ENCODE data around the gene NDRG2.

The NDRG2 gene

GRCh38 chr14:20976291-20976690, 48.6 kb downstream of the NDRG2 start:
- no peak for TF ChIP-seq POLR2A (IDR thresholded peaks at IDR 0.05; ENCODE audit: extremely low read depth, insufficient read length)
- no peak for TF ChIP-seq MAX (IDR thresholded peaks at IDR 0.05; ENCODE audit: low read depth, low read length)
- TF ChIP-seq, protein P1, sequence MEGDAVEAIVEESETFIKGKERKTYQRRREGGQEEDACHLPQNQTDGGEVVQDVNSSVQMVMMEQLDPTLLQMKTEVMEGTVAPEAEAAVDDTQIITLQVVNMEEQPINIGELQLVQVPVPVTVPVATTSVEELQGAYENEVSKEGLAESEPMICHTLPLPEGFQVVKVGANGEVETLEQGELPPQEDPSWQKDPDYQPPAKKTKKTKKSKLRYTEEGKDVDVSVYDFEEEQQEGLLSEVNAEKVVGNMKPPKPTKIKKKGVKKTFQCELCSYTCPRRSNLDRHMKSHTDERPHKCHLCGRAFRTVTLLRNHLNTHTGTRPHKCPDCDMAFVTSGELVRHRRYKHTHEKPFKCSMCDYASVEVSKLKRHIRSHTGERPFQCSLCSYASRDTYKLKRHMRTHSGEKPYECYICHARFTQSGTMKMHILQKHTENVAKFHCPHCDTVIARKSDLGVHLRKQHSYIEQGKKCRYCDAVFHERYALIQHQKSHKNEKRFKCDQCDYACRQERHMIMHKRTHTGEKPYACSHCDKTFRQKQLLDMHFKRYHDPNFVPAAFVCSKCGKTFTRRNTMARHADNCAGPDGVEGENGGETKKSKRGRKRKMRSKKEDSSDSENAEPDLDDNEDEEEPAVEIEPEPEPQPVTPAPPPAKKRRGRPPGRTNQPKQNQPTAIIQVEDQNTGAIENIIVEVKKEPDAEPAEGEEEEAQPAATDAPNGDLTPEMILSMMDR (IDR thresholded peaks at IDR 0.05; ENCODE audit: low read depth, low read length) = no peak
- TF ChIP-seq MYC (IDR thresholded peaks at IDR 0.05; ENCODE audit: low read depth, low read length) = no peak
- no peak overlapping the region for H3K4me3 ChIP-seq (ENCODE audit: low read depth, low read length)
- no peak for DNase-seq (ENCODE audit: low read depth)

- TF ChIP-seq POLR2A (IDR thresholded peaks at IDR 0.05; ENCODE audit: extremely low read depth, insufficient read length) = no peak
- TF ChIP-seq, protein P1 (IDR thresholded peaks at IDR 0.05; ENCODE audit: low read depth, low read length) = no peak
- TF ChIP-seq MAX (IDR thresholded peaks at IDR 0.05; ENCODE audit: low read depth, low read length) = no peak
- TF ChIP-seq MYC (IDR thresholded peaks at IDR 0.05; ENCODE audit: low read depth, low read length) = no peak
- DNase-seq (ENCODE audit: low read depth) = no peak
- no peak overlapping the region for H3K4me3 ChIP-seq (ENCODE audit: low read depth, low read length)
These were observed 51.4 kb downstream of the NDRG2 start for GRCh38 chr14:20973501-20973900.

- no peak for TF ChIP-seq MAX (IDR thresholded peaks at IDR 0.05; ENCODE audit: low read depth, low read length)
- no peak for TF ChIP-seq POLR2A (IDR thresholded peaks at IDR 0.05; ENCODE audit: extremely low read depth, insufficient read length)
- no peak for TF ChIP-seq MYC (IDR thresholded peaks at IDR 0.05; ENCODE audit: low read depth, low read length)
- TF ChIP-seq, protein P1 (IDR thresholded peaks at IDR 0.05; ENCODE audit: low read depth, low read length) = no peak
- H3K4me3 ChIP-seq (ENCODE audit: low read depth, low read length) = no peak overlapping the region
- DNase-seq (ENCODE audit: low read depth) = no peak
These were observed 53.2 kb downstream of the NDRG2 start for GRCh38 chr14:20971705-20972021.

- peak; percentile 11 for TF ChIP-seq POLR2A (IDR thresholded peaks at IDR 0.05; ENCODE audit: extremely low read depth, insufficient read length)
- TF ChIP-seq MAX (IDR thresholded peaks at IDR 0.05; ENCODE audit: low read depth, low read length) = 0 out of 2 replicates have a peak, but pooled peaks have one; percentile 33
- TF ChIP-seq MYC (IDR thresholded peaks at IDR 0.05; ENCODE audit: low read depth, low read length) = peak; percentile 45
- TF ChIP-seq, protein P1 (IDR thresholded peaks at IDR 0.05; ENCODE audit: low read depth, low read length) = peak; percentile 94
- H3K4me3 ChIP-seq (ENCODE audit: low read depth, low read length) = peak overlapping the region; percentile 74
- peak; percentile 91 for DNase-seq (ENCODE audit: low read depth)
These were observed 53.7 kb downstream of the NDRG2 start for GRCh38 chr14:20970983-20971704.

DNA sequence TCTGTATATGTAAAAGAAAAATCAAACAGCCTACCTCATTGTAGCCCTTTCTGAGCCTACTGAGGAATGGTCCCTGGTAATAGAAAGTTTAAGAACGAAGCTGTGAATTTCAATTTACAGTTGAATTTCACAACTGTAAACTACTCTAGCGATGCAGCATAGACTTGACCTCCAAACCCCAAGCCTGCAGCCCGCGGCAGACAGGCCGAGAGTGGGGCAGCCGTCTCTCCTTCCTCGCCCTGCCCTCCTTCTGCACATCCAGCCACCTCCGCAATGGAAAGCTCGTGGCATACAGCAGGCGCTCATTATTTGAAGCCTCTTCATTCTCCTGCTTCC, 54.2 kb downstream of the NDRG2 start:
- peak overlapping the region; percentile 74 for H3K4me3 ChIP-seq (ENCODE audit: low read depth, low read length)
- no peak for TF ChIP-seq POLR2A (IDR thresholded peaks at IDR 0.05; ENCODE audit: extremely low read depth, insufficient read length)
- TF ChIP-seq MAX (IDR thresholded peaks at IDR 0.05; ENCODE audit: low read depth, low read length) = no peak
- TF ChIP-seq, protein P1 (IDR thresholded peaks at IDR 0.05; ENCODE audit: low read depth, low read length) = no peak
- no peak for TF ChIP-seq MYC (IDR thresholded peaks at IDR 0.05; ENCODE audit: low read depth, low read length)

More for the DNA sequence above, 54.2 kb downstream of the NDRG2 start:
- DNase-seq (ENCODE audit: low read depth) = no peak
